ENCODE measurements around the gene TMEM250. TPM values are rescaled to one million over a fixed set of nuclear protein-coding genes. Genes with fewer than 3 reads are reported as not detected.

The TMEM250 gene
- polyA plus RNA-seq, 3 donors from 2014 or later: 44.3 to 78.6 (median 44.6) TPM

- Mint-ChIP-seq H3K36me3 (no peaks in the 10 kb centered on the region), H3K27ac (no peak overlapping the region), H3K27me3 (ENCODE audit: low read depth in 3 of 3) (peaks cover 2 to 6% (median 5%) of the 10 kb centered on the region in 3 donors), H3K9me3 (no peaks in the 10 kb centered on the region), H3K4me1 (no peaks in the 10 kb centered on the region), H3K4me3 (no peak overlapping the region)
- DNase-seq: no peak
These were observed 24.2 kb upstream of the TMEM250 start for GRCh38 chr9:136142859-136143214.

DNA sequence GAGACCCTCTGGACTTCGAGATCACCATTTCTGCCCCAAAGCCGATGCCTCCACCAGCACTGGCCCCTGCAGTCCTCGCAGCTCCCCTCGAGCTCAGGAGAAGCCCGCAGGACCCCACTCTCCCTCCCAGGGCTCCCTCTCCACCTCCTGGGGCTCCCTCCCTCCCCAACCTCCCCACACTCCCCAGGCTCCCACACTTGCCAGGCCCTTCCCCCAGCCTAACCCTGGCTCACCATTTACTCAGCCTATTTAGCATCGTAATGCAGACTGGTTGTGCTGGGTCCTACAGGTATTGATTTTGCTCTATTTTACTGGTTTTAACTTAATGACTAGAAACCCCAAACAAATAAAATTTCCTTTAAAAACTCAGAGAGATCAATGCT is 23.7 kb upstream of the TMEM250 start:
- H3K27ac Mint-ChIP-seq: no peak overlapping the region
- H3K4me1 Mint-ChIP-seq: no peaks in the 10 kb centered on the region
- no peaks in the 10 kb centered on the region for H3K36me3 Mint-ChIP-seq
- H3K27me3 Mint-ChIP-seq (ENCODE audit: low read depth in 3 of 3): peaks cover 2 to 6% (median 5%) of the 10 kb centered on the region in 3 donors
- no peaks in the 10 kb centered on the region for H3K9me3 Mint-ChIP-seq
- no peak overlapping the region for H3K4me3 Mint-ChIP-seq
- no peak for DNase-seq

GRCh38 chr9:136141682-136142413 is 23.2 kb upstream of the TMEM250 start:
- H3K36me3 Mint-ChIP-seq: no peaks in the 10 kb centered on the region
- H3K27ac Mint-ChIP-seq: no peak overlapping the region
- peaks cover 2 to 6% (median 5%) of the 10 kb centered on the region in 3 donors for H3K27me3 Mint-ChIP-seq (ENCODE audit: low read depth in 3 of 3)
- no peak for DNase-seq
- H3K4me3 Mint-ChIP-seq: no peak overlapping the region
- H3K4me1 Mint-ChIP-seq: no peaks in the 10 kb centered on the region
- H3K9me3 Mint-ChIP-seq: no peaks in the 10 kb centered on the region

GRCh38 chr9:136140966-136141365 is 22.3 kb upstream of the TMEM250 start:
- H3K9me3 Mint-ChIP-seq: no peaks in the 10 kb centered on the region
- no peaks in the 10 kb centered on the region for H3K4me1 Mint-ChIP-seq
- no peak overlapping the region for H3K27ac Mint-ChIP-seq
- DNase-seq: no peak
- peaks cover 2 to 5% (median 4%) of the 10 kb centered on the region in 3 donors for H3K27me3 Mint-ChIP-seq (ENCODE audit: low read depth in 3 of 3)
- no peak overlapping the region for H3K4me3 Mint-ChIP-seq
- no peaks in the 10 kb centered on the region for H3K36me3 Mint-ChIP-seq

- peaks cover under 1 to 5% (median 2%) of the 10 kb centered on the region in 3 donors for H3K27me3 Mint-ChIP-seq (ENCODE audit: low read depth in 3 of 3)
- no peak for DNase-seq
- H3K36me3 Mint-ChIP-seq: no peaks in the 10 kb centered on the region
- no peak overlapping the region for H3K4me3 Mint-ChIP-seq
- H3K27ac Mint-ChIP-seq: no peak overlapping the region
- no peaks in the 10 kb centered on the region for H3K9me3 Mint-ChIP-seq
- no peaks in the 10 kb centered on the region for H3K4me1 Mint-ChIP-seq
These were observed 21.4 kb upstream of the TMEM250 start for GRCh38 chr9:136140046-136140445.

GRCh38 chr9:136138566-136138965 is 19.9 kb upstream of the TMEM250 start:
- H3K4me3 Mint-ChIP-seq: no peak overlapping the region
- no peak for DNase-seq
- peaks cover 0 to 7% of the 10 kb centered on the region in 2 donors for H3K4me1 Mint-ChIP-seq
- no peak overlapping the region for H3K27ac Mint-ChIP-seq
- H3K9me3 Mint-ChIP-seq: no peaks in the 10 kb centered on the region
- peaks cover 3 to 15% (median 7%) of the 10 kb centered on the region in 3 donors for H3K27me3 Mint-ChIP-seq (ENCODE audit: low read depth in 3 of 3)
- H3K36me3 Mint-ChIP-seq: no peaks in the 10 kb centered on the region

DNA sequence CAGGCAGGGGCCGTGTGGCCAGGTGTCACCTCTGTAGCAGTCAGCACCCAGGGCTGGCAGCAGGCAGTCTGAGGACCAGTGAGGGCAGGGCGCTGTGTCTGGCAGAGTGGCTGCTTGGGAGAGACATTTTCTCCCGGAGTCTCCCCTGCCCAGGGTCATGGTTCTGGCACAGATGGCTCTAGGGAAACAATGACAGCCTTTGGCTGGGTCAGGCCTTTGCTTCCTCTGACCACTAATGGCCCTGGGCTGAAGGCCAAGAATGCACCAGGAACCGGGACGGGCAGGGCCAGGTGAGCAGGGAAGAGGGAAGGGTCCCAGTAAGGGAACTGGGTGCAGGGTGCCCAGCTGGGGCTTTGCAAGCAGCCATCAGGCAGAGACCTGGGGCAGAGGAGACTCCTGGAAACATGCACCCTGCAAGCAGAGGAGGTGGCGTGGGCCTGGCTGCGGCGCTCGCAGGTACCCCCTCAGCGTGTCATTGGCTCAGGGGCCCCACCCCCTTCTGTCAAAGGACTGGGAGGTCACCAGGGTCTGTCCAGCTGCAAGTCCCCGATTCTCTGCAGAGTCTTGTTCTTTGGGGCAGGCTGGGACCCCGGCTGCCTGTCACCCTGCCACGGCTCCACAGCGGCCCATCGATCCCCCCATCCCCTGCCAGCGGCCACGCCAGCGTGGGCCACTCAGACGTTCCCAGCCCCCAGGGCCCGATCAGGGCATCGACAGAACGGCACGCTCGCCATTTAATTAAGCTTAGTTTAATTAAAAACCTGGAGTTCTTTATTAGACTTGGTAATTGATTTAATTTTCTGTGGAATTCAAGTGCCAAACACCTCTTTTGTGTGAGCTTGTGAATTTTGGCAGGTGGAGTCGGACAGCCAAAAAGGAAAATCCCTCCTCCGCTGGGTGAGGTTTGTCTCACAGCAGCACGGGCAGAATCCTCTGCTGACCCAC is 18.9 kb upstream of the TMEM250 start:
- H3K4me3 Mint-ChIP-seq: no peak overlapping the region
- H3K36me3 Mint-ChIP-seq: no peaks in the 10 kb centered on the region
- peaks cover 3 to 16% (median 9%) of the 10 kb centered on the region in 3 donors for H3K27me3 Mint-ChIP-seq (ENCODE audit: low read depth in 3 of 3)
- DNase-seq: no peak
- no peak overlapping the region for H3K27ac Mint-ChIP-seq
- no peaks in the 10 kb centered on the region for H3K9me3 Mint-ChIP-seq
- H3K4me1 Mint-ChIP-seq: peaks cover 0 to 8% of the 10 kb centered on the region in 2 donors

GRCh38 chr9:136136127-136136925 is 17.7 kb upstream of the TMEM250 start:
- H3K4me1 Mint-ChIP-seq: peaks cover 0 to 12% of the 10 kb centered on the region in 2 donors
- no peak overlapping the region for H3K4me3 Mint-ChIP-seq
- H3K9me3 Mint-ChIP-seq: no peaks in the 10 kb centered on the region
- no peak overlapping the region for H3K27ac Mint-ChIP-seq
- peaks cover 3 to 19% (median 13%) of the 10 kb centered on the region in 3 donors for H3K27me3 Mint-ChIP-seq (ENCODE audit: low read depth in 3 of 3)
- no peak for DNase-seq
- H3K36me3 Mint-ChIP-seq: no peaks in the 10 kb centered on the region

DNA sequence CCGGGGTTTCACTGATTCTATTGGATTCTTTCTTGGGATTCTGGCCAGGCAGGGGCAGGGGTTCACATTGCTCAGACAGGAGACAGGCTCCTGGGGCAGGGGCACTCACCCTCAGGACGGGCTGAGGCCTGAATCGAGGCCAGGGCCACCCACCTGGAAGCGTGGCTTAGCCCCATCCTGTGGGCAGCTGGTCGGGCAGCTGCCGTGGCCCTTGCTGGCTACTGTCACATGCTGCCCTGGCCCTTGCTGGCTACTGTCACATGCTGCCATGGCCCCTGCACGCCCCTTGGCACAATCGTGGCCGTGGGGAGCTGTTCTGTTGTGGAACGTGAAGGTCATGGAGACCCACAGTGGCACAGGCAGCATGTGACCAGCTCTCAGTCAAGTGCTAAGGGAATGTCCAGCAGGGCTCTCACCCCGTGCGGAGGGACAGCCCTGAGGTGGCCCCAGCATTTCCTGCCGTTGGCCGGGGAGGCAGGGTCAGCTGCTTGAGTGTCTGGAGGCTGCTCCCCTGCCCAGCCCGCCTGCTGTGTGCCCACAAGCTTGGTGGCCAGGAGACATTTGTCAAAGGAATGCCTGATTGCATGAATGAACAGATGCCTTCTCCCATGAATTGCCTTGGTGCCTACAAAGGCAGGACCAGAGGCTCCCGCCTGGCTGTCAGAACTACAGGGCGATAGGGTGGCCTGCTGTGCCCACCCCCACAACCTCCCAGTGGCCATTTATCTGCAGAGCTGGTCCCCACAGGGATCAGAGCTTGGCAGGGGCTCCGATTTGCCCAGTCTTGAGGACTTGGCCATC is 16.9 kb upstream of the TMEM250 start:
- Mint-ChIP-seq H3K27ac (no peak overlapping the region), H3K4me1 (peaks cover 0 to 12% of the 10 kb centered on the region in 2 donors), H3K4me3 (no peak overlapping the region), H3K9me3 (no peaks in the 10 kb centered on the region), H3K36me3 (no peaks in the 10 kb centered on the region), H3K27me3 (ENCODE audit: low read depth in 3 of 3) (peaks cover 3 to 15% (median 11%) of the 10 kb centered on the region in 3 donors)
- no peak for DNase-seq

DNA sequence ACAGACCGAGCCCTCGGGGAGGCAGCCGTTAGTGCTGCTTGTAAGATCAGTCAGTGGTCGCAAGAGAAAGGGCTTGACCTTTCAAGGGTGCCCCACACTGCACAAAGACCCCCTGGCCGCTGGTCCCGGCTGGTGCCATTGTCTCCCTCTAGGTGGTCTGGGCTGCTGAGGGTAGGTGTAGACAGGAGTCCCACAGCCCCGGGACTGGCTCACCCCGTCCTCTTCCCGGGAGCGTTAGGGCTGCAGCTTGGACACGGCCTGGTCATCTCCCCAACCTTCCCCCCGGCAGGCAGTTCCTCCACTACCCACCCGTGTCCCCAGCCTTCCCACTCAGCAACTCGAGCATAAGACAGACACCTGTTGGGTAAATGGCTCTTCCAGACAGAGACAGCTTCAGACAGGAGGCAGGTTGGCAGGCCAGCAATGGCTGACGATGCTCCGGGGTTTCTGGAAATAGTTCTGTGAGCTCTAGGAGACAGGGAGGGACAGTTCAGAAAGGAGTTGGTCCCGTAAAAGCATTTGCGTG is 15.3 kb upstream of the TMEM250 start:
- Mint-ChIP-seq H3K4me1 (peaks cover 0 to 12% of the 10 kb centered on the region in 2 donors), H3K36me3 (no peaks in the 10 kb centered on the region), H3K4me3 (peak overlapping the region in 4 of 5 donors; percentile 33 to 60 (median 50)), H3K27me3 (ENCODE audit: low read depth in 3 of 3) (peaks cover 7 to 18% (median 11%) of the 10 kb centered on the region in 3 donors), H3K9me3 (no peaks in the 10 kb centered on the region), H3K27ac (no peak overlapping the region)
- DNase-seq: no peak

- H3K4me3 Mint-ChIP-seq: peak overlapping the region in 3 of 5 donors; percentile 35 to 61 (median 49)
- H3K9me3 Mint-ChIP-seq: no peaks in the 10 kb centered on the region
- no peak overlapping the region for H3K27ac Mint-ChIP-seq
- peaks cover 0 to 12% of the 10 kb centered on the region in 2 donors for H3K4me1 Mint-ChIP-seq
- peaks cover 7 to 18% (median 11%) of the 10 kb centered on the region in 3 donors for H3K27me3 Mint-ChIP-seq (ENCODE audit: low read depth in 3 of 3)
- DNase-seq: peak; percentile 20 to 25 (median 22)
- H3K36me3 Mint-ChIP-seq: no peaks in the 10 kb centered on the region
These were observed 14.7 kb upstream of the TMEM250 start for GRCh38 chr9:136133191-136133958.

GRCh38 chr9:136132512-136133050 is 13.9 kb upstream of the TMEM250 start:
- H3K36me3 Mint-ChIP-seq: no peaks in the 10 kb centered on the region
- H3K27me3 Mint-ChIP-seq (ENCODE audit: low read depth in 3 of 3): peaks cover 7 to 22% (median 11%) of the 10 kb centered on the region in 3 donors
- H3K4me1 Mint-ChIP-seq: peaks cover 0 to 12% of the 10 kb centered on the region in 2 donors
- H3K27ac Mint-ChIP-seq: no peak overlapping the region
- no peak overlapping the region for H3K4me3 Mint-ChIP-seq
- no peaks in the 10 kb centered on the region for H3K9me3 Mint-ChIP-seq
- no peak for DNase-seq

Measured in immature natural killer cell (primary cell).